Progenitor cell of endocrine pancreas (in vitro differentiated cells): Measurements from ENCODE around the gene ASPG. TPM values are rescaled to one million over a fixed set of nuclear protein-coding genes. Genes with fewer than 3 reads are reported as not detected.
A peak's percentile ranks its signal among the peaks of the same experiment; 100 is the strongest.

Source experiments
- DNase-seq: peaks from one replicate; pipeline ENCODE4 v3.0.0; 2021; ENCODE audit warnings: low spot score; ENCODE audit not compliant: unreplicated experiment
- H3K27ac Mint-ChIP-seq: 2 replicates; pipeline ENCODE4 v1.8.0; 2021; ENCODE audit warnings: mild to moderate bottlenecking, moderate library complexity, mixed read lengths
- H3K27me3 Mint-ChIP-seq: 2 replicates; pipeline ENCODE4 v1.8.0; 2021; ENCODE audit warnings: mixed read lengths
- H3K36me3 Mint-ChIP-seq: 2 replicates; pipeline ENCODE4 v1.8.0; 2022; ENCODE audit warnings: mixed read lengths; ENCODE audit not compliant: insufficient read depth
- H3K4me1 Mint-ChIP-seq: 2 replicates; pipeline ENCODE4 v1.8.0; 2021; ENCODE audit warnings: low read depth, mixed read lengths
- H3K4me3 Mint-ChIP-seq: 2 replicates; pipeline ENCODE4 v1.8.0; 2021; ENCODE audit warnings: low read depth, mild to moderate bottlenecking, moderate library complexity, mixed read lengths
- H3K9me3 Mint-ChIP-seq: 2 replicates; pipeline ENCODE4 v1.8.0; 2021; ENCODE audit warnings: low read depth, mixed read lengths
- CTCF ChIP-seq: fragments of 200-600 bp; sonication (generic); IDR thresholded peaks from one replicate; pipeline ENCODE4 v1.5.0; 2021; ENCODE audit warnings: antibody characterized with exemption, mild to moderate bottlenecking; ENCODE audit not compliant: unreplicated experiment
- total RNA-seq: library from RNA; stranded (reverse); gene quantifications from 2 replicates; pipeline ENCODE4 v1.2.1, GENCODE V29; 2021

ASPG gene
- total RNA-seq, 1 donor from 2014 or later = not detected

GRCh38 chr14:104135121-104135903, 49.8 kb downstream of the ASPG start:
- peaks cover 61% of the 10 kb centered on the region for H3K27me3 Mint-ChIP-seq
- peak overlapping the region; percentile 41 for H3K4me3 Mint-ChIP-seq
- no peaks in the 10 kb centered on the region for H3K9me3 Mint-ChIP-seq
- H3K27ac Mint-ChIP-seq = no peak overlapping the region
- H3K36me3 Mint-ChIP-seq = no peaks in the 10 kb centered on the region
- H3K4me1 Mint-ChIP-seq = peaks cover 6% of the 10 kb centered on the region
- peak; percentile 51 for TF ChIP-seq CTCF
- no peak for DNase-seq

GRCh38 chr14:104135904-104136471, 50.5 kb downstream of the ASPG start:
- Mint-ChIP-seq H3K4me1 (peaks cover 6% of the 10 kb centered on the region), H3K27ac (no peak overlapping the region), H3K9me3 (no peaks in the 10 kb centered on the region), H3K27me3 (peaks cover 65% of the 10 kb centered on the region), H3K36me3 (no peaks in the 10 kb centered on the region), H3K4me3 (no peak overlapping the region)
- TF ChIP-seq CTCF = no peak
- no peak for DNase-seq

GRCh38 chr14:104136472-104137296, 51.2 kb downstream of the ASPG start:
- no peak for TF ChIP-seq CTCF
- Mint-ChIP-seq H3K4me1 (peaks cover 6% of the 10 kb centered on the region), H3K36me3 (no peaks in the 10 kb centered on the region), H3K27ac (peak overlapping the region; percentile 45), H3K27me3 (peaks cover 64% of the 10 kb centered on the region), H3K9me3 (no peaks in the 10 kb centered on the region), H3K4me3 (peak overlapping the region; percentile 59)
- no peak for DNase-seq

- Mint-ChIP-seq H3K9me3 (no peaks in the 10 kb centered on the region), H3K4me3 (peak overlapping the region; percentile 55), H3K27ac (no peak overlapping the region), H3K27me3 (peaks cover 61% of the 10 kb centered on the region), H3K36me3 (no peaks in the 10 kb centered on the region), H3K4me1 (peaks cover 6% of the 10 kb centered on the region)
- peak; percentile 76 for DNase-seq
- TF ChIP-seq CTCF = peak; percentile 92
Measured at GRCh38 chr14:104137297-104138097, 52.0 kb downstream of the ASPG start.
